Neuronal stem cell (in vitro differentiated cells): ENCODE measurements around the gene AGAP1.

Experiments
- DNase-seq: peaks from one replicate; pipeline ENCODE4 v3.0.0-alpha.2; 2013; ENCODE audit warnings: low spot score
- H2AFZ ChIP-seq: one replicate; pipeline ENCODE4 v1.6.1; 2013; ENCODE audit warnings: mild to moderate bottlenecking, low read length, inconsistent platforms
- H2AK5ac ChIP-seq: 2 replicates; pipeline ENCODE4 v1.6.1; 2013; ENCODE audit warnings: low read depth, mild to moderate bottlenecking, inconsistent platforms, low read length, moderate library complexity, mixed read lengths
- H2BK120ac ChIP-seq: 2 replicates; pipeline ENCODE4 v1.6.1; 2013; ENCODE audit warnings: low read depth, mild to moderate bottlenecking, inconsistent platforms, low read length, moderate library complexity, mixed read lengths
- H2BK12ac ChIP-seq: one replicate; pipeline ENCODE4 v1.6.1; 2013; ENCODE audit warnings: low read length, inconsistent platforms
- H2BK15ac ChIP-seq: 2 replicates; pipeline ENCODE4 v1.6.1; 2013; ENCODE audit warnings: mild to moderate bottlenecking, low read length, inconsistent platforms, mixed read lengths
- H2BK5ac ChIP-seq: one replicate; pipeline ENCODE4 v1.6.1; 2013; ENCODE audit warnings: inconsistent platforms, mild to moderate bottlenecking, low read length, moderate library complexity
- H3K14ac ChIP-seq: one replicate; pipeline ENCODE4 v1.6.1; 2013; ENCODE audit warnings: low read length, inconsistent platforms
- H3K18ac ChIP-seq: 2 replicates; pipeline ENCODE4 v1.6.1; 2013; ENCODE audit warnings: low read length, inconsistent platforms
- H3K23ac ChIP-seq: 2 replicates; pipeline ENCODE4 v1.6.1; 2013; ENCODE audit warnings: low read depth, mild to moderate bottlenecking, mixed read lengths, low read length, inconsistent platforms; ENCODE audit not compliant: poor library complexity
- H3K27ac ChIP-seq: replicated peaks from 3 replicates; pipeline ENCODE4 v1.5.1; 2013; ENCODE audit warnings: low read length, inconsistent platforms
- H3K27me3 ChIP-seq, 3 experiments: 2 replicates each; pipeline ENCODE4 v1.6.1; 2013; ENCODE audit warnings: low read length in 3 of 3, mild to moderate bottlenecking in 2 of 3, inconsistent platforms in 1 of 3, low read depth in 1 of 3, mixed read lengths in 1 of 3, moderate library complexity in 1 of 3; ENCODE audit not compliant: control insufficient read depth in 3 of 3, insufficient read depth in 3 of 3
- H3K36me3 ChIP-seq, 2 donors: replicated peaks in 1 of 2; 2 replicates each; pipeline ENCODE4 v1.6.1; 2013; ENCODE audit warnings: low read length in 2 of 2; ENCODE audit not compliant: control insufficient read depth in 2 of 2, insufficient read depth in 2 of 2
- H3K4ac ChIP-seq: 2 replicates; pipeline ENCODE4 v1.6.1; 2013; ENCODE audit warnings: inconsistent platforms, mild to moderate bottlenecking, low read length, moderate library complexity
- H3K4me1 ChIP-seq, 2 donors: 1 replicate in 1 of 2; 2 replicates in 1 of 2; pipeline ENCODE4 v1.6.1; 2013; ENCODE audit warnings: low read length in 2 of 2, low read depth in 1 of 2; ENCODE audit not compliant: control insufficient read depth in 2 of 2, insufficient read depth in 1 of 2
- H3K4me2 ChIP-seq: one replicate; pipeline ENCODE4 v1.6.1; 2013; ENCODE audit warnings: mild to moderate bottlenecking, low read length, inconsistent platforms; ENCODE audit not compliant: insufficient read depth, poor library complexity, severe bottlenecking
- H3K4me3 ChIP-seq, 2 donors: 2 replicates each; pipeline ENCODE4 v1.5.1; 2013; ENCODE audit warnings: low read length in 2 of 2, mild to moderate bottlenecking in 2 of 2, inconsistent platforms in 1 of 2, moderate library complexity in 1 of 2
- H3K79me1 ChIP-seq: one replicate; pipeline ENCODE4 v1.6.1; 2013; ENCODE audit warnings: low read depth, mild to moderate bottlenecking, inconsistent platforms, low read length, moderate library complexity
- H3K9ac ChIP-seq: one replicate; pipeline ENCODE4 v1.6.1; 2013; ENCODE audit warnings: mild to moderate bottlenecking, low read depth, low read length, inconsistent platforms; ENCODE audit not compliant: poor library complexity
- H3K9me3 ChIP-seq, 2 donors: replicated peaks in 1 of 2; 2 replicates each; pipeline versions ENCODE3 to v1.6.1; 2013; ENCODE audit warnings: low read length in 2 of 2, mild to moderate bottlenecking in 2 of 2, inconsistent platforms in 1 of 2, low read depth in 1 of 2, mixed read lengths in 1 of 2, moderate library complexity in 1 of 2; ENCODE audit not compliant: control insufficient read depth in 2 of 2, insufficient read depth in 1 of 2
- H4K8ac ChIP-seq: one replicate; pipeline ENCODE4 v1.6.1; 2013; ENCODE audit warnings: low read depth, mild to moderate bottlenecking, inconsistent platforms, low read length, moderate library complexity
- H4K91ac ChIP-seq: one replicate; pipeline ENCODE4 v1.6.1; 2013; ENCODE audit warnings: low read length, low read depth, mild to moderate bottlenecking, inconsistent platforms; ENCODE audit not compliant: poor library complexity
- WGBS, 2 donors: extraction: QIAGEN DNeasy Blood & Tissue Kit; methylation state at CpG; one replicate each; pipeline ENCODE4 v1.1.7; 2013; ENCODE audit warnings: missing lambda C conversion rate in 2 of 2, mixed read lengths in 1 of 2; ENCODE audit not compliant: insufficient read length in 2 of 2, insufficient replicate concordance in 1 of 2; ENCODE audit errors: extremely low coverage in 2 of 2; 5-methylcytosine and 5-hydroxymethylcytosine counted together

Gene AGAP1

GRCh38 chr2:235583144-235583543 is 89.3 kb downstream of the AGAP1 start:
- Histone ChIP-seq H2BK120ac (no peak overlapping the region), H3K18ac (no peak overlapping the region), H3K79me1 (peaks cover 10% of the 10 kb centered on the region), H4K91ac (no peak overlapping the region), H3K14ac (no peak overlapping the region), H2BK5ac (no peak overlapping the region), H3K27me3 (no peaks in the 10 kb centered on the region), H3K4me3 (no peak overlapping the region), H2AFZ (no peak overlapping the region), H2BK15ac (no peak overlapping the region), H3K36me3 (no peaks in the 10 kb centered on the region), H3K27ac (no peak overlapping the region), H3K4ac (no peak overlapping the region), H3K4me2 (no peak overlapping the region), H2AK5ac (no peak overlapping the region), H3K9me3 (peaks cover 0 to 2% of the 10 kb centered on the region in 2 donors), H3K23ac (no peak overlapping the region), H3K4me1 (peaks cover 7 to 11% of the 10 kb centered on the region in 2 donors), H2BK12ac (no peak overlapping the region), H3K9ac (no peak overlapping the region), H4K8ac (no peak overlapping the region)
- no CpG with 5 or more reads among the region's 6 CpGs for WGBS, 2 donors
- no peak for DNase-seq

DNA sequence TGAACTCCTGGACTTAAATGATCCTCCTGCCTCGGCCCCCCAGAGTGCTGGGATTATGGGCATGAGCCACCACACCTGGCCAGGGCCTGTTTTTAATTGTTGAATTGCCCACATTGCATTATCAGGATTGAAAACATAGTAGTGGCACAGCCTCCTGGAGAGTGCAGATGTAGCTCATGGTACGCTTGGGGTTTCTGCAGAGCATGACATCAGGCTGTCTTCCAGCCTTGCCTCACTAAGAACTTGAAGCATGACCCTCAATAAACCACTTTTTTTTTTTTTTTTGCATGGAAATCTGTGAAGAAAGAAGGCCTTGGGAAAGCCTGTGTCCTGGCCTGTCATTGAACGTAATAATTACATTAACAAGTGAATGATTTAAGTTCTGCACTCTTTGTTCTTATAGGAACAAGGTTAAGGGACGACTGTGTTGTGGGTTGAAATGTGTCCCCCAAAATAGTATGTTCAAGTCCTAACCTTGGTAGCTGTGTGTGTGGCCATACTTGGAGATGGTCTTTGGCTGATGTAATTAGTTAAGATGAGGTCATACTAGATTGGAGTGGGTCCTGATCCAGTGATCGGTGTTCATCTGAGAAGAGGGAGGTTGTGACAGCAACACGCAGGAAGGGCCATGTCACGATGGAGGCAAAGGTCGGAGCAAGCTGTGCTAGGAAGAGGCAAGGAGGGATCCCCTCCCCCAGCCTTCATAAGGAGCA is 90.2 kb downstream of the AGAP1 start:
- Histone ChIP-seq H3K27ac (no peak overlapping the region), H2AFZ (no peak overlapping the region), H3K27me3 (no peaks in the 10 kb centered on the region), H3K23ac (no peak overlapping the region), H2BK120ac (no peak overlapping the region), H3K9ac (no peak overlapping the region), H4K91ac (no peak overlapping the region), H3K14ac (no peak overlapping the region), H3K79me1 (peaks cover 7% of the 10 kb centered on the region), H4K8ac (no peak overlapping the region), H2BK12ac (no peak overlapping the region), H2BK15ac (no peak overlapping the region), H3K4me1 (peaks cover 7 to 9% of the 10 kb centered on the region in 2 donors), H2AK5ac (no peak overlapping the region), H3K4ac (no peak overlapping the region), H2BK5ac (no peak overlapping the region), H3K4me2 (no peak overlapping the region), H3K18ac (no peak overlapping the region), H3K9me3 (peaks cover 0 to 2% of the 10 kb centered on the region in 2 donors), H3K36me3 (no peaks in the 10 kb centered on the region), H3K4me3 (no peak overlapping the region)
- no CpG with 5 or more reads among the region's 8 CpGs for WGBS, 2 donors
- DNase-seq = no peak

GRCh38 chr2:235584638-235585007 is 90.8 kb downstream of the AGAP1 start:
- no peak overlapping the region for H2BK5ac ChIP-seq
- H3K4me1 ChIP-seq = peaks cover 7 to 9% of the 10 kb centered on the region in 2 donors
- H3K18ac ChIP-seq = no peak overlapping the region
- no peak overlapping the region for H2BK120ac ChIP-seq
- peaks cover 9% of the 10 kb centered on the region for H3K79me1 ChIP-seq
- H3K14ac ChIP-seq = no peak overlapping the region
- H3K27me3 ChIP-seq = no peaks in the 10 kb centered on the region
- WGBS, 2 donors = no CpG with 5 or more reads among the region's 10 CpGs
- no peak overlapping the region for H3K4me3 ChIP-seq
- no peak overlapping the region for H2AFZ ChIP-seq
- H4K8ac ChIP-seq = no peak overlapping the region
- no peak overlapping the region for H2BK15ac ChIP-seq
- H3K27ac ChIP-seq = no peak overlapping the region
- H3K36me3 ChIP-seq = no peaks in the 10 kb centered on the region
- H3K23ac ChIP-seq = no peak overlapping the region
- no peak overlapping the region for H2AK5ac ChIP-seq
- peaks cover 0 to 2% of the 10 kb centered on the region in 2 donors for H3K9me3 ChIP-seq
- no peak overlapping the region for H3K4ac ChIP-seq
- no peak overlapping the region for H3K4me2 ChIP-seq
- H2BK12ac ChIP-seq = no peak overlapping the region
- H3K9ac ChIP-seq = no peak overlapping the region
- no peak overlapping the region for H4K91ac ChIP-seq
- DNase-seq = no peak

GRCh38 chr2:235587202-235587601 is 93.4 kb downstream of the AGAP1 start:
- Histone ChIP-seq H3K36me3 (no peaks in the 10 kb centered on the region), H3K14ac (no peak overlapping the region), H4K91ac (no peak overlapping the region), H3K9me3 (peaks cover 0 to under 1% of the 10 kb centered on the region in 2 donors), H2BK120ac (no peak overlapping the region), H3K27ac (no peak overlapping the region), H3K23ac (no peak overlapping the region), H3K79me1 (peaks cover 6% of the 10 kb centered on the region), H4K8ac (no peak overlapping the region), H2AFZ (no peak overlapping the region), H3K18ac (no peak overlapping the region), H3K9ac (no peak overlapping the region), H3K4ac (no peak overlapping the region), H2BK15ac (no peak overlapping the region), H2BK12ac (no peak overlapping the region), H3K27me3 (no peaks in the 10 kb centered on the region), H2AK5ac (no peak overlapping the region), H3K4me3 (no peak overlapping the region), H3K4me2 (no peak overlapping the region), H3K4me1 (peaks cover 2 to 10% of the 10 kb centered on the region in 2 donors), H2BK5ac (no peak overlapping the region)
- WGBS, 2 donors = no CpG with 5 or more reads among the region's 9 CpGs
- no peak for DNase-seq
